NCI-H2081 treated with DMSO at 0.1 percent for 48 hours (cell line): ENCODE data around the gene GALNT14.

Experiments used
- DNase-seq: peaks from one replicate; lab custom pipeline; 2025; lab: John Stamatoyannopoulos, UW

GALNT14 gene

GRCh38 chr2:31054842-31055388 lies 83.3 kb downstream of the GALNT14 start:
- DNase-seq: no peak

GRCh38 chr2:31053929-31054782 lies 84.1 kb downstream of the GALNT14 start:
- DNase-seq: no peak

GRCh38 chr2:31052284-31052683 lies 86.0 kb downstream of the GALNT14 start:
- no peak for DNase-seq

- DNase-seq: no peak
Measured at GRCh38 chr2:31051258-31052140, 86.7 kb downstream of the GALNT14 start.

GRCh38 chr2:31049916-31050588 lies 88.2 kb downstream of the GALNT14 start:
- no peak for DNase-seq

- no peak for DNase-seq
Measured at GRCh38 chr2:31049264-31049663, 89.0 kb downstream of the GALNT14 start.

GRCh38 chr2:31047599-31047998 lies 90.6 kb downstream of the GALNT14 start:
- DNase-seq: no peak

GRCh38 chr2:31038385-31038784 lies 99.9 kb downstream of the GALNT14 start:
- DNase-seq: no peak

GRCh38 chr2:31037058-31037457 lies 101.2 kb downstream of the GALNT14 start:
- DNase-seq: no peak

GRCh38 chr2:31033032-31033431 lies 105.2 kb downstream of the GALNT14 start:
- no peak for DNase-seq

- DNase-seq: no peak
Measured at GRCh38 chr2:31032475-31032874, 105.8 kb downstream of the GALNT14 start.

- DNase-seq: no peak
Measured at GRCh38 chr2:31031132-31031706, 107.0 kb downstream of the GALNT14 start.

GRCh38 chr2:31028417-31028816 lies 109.8 kb downstream of the GALNT14 start:
- DNase-seq: no peak

- DNase-seq: no peak
Measured at GRCh38 chr2:31027549-31027948, 110.7 kb downstream of the GALNT14 start.

- no peak for DNase-seq
Measured at GRCh38 chr2:31023541-31023940, 114.7 kb downstream of the GALNT14 start.

- no peak for DNase-seq
Measured at GRCh38 chr2:31020713-31021112, 117.5 kb downstream of the GALNT14 start.

GRCh38 chr2:31018280-31018679 lies 120.0 kb downstream of the GALNT14 start:
- DNase-seq: no peak

GRCh38 chr2:31016648-31017047 lies 121.6 kb downstream of the GALNT14 start:
- DNase-seq: no peak

GRCh38 chr2:31014516-31014915 lies 123.7 kb downstream of the GALNT14 start:
- DNase-seq: no peak

- DNase-seq: no peak
Measured at GRCh38 chr2:31013301-31013700, 124.9 kb downstream of the GALNT14 start.

GRCh38 chr2:31012406-31012805 lies 125.8 kb downstream of the GALNT14 start:
- DNase-seq: no peak

GRCh38 chr2:31011587-31011986 lies 126.7 kb downstream of the GALNT14 start:
- DNase-seq: no peak
